PC-9 (cell line): ENCODE results near the gene INO80C. TPM values are rescaled to one million over a fixed set of nuclear protein-coding genes. Genes with fewer than 3 reads are reported as not detected.

Source experiments
- BruUV-seq: library from RNA; stranded (reverse); fragments of 400-500 nt; replicated peaks from 2 replicates; lab custom pipeline; 2021; lab: Mats Ljungman, UMichigan
- CTCF ChIA-PET: fragments of 300-600 bp; sonication (Branson Sonifier 250); formaldehyde crosslinking; loops from one replicate; lab custom pipeline; 2022; ENCODE audit warnings: antibody characterized with exemption; lab: Charles Lee
- POLR2A ChIA-PET: fragments of 300-600 bp; sonication (Branson Sonifier 250); formaldehyde crosslinking; loops from one replicate; lab custom pipeline; 2022; ENCODE audit warnings: antibody characterized with exemption; ENCODE audit not compliant: unreplicated experiment; lab: Charles Lee
- DNase-seq, 2 experiments: peaks; one replicate each; pipeline versions ENCODE4 v3.0.0 to v3.0.0-alpha.2; 2015 to 2022; ENCODE audit warnings: mixed read lengths in 1 of 2
- H2AFZ ChIP-seq: fragments of 200-600 bp; sonication (generic); 2 replicates; pipeline ENCODE4 v1.8.1; 2017; ENCODE audit warnings: antibody characterized with exemption
- H3F3A ChIP-seq: fragments of 200-600 bp; sonication (generic); 2 replicates; pipeline ENCODE4 v1.8.1; 2017; ENCODE audit warnings: antibody characterized with exemption, mild to moderate bottlenecking, low read depth; ENCODE audit not compliant: insufficient read depth
- H3K27ac ChIP-seq: fragments of 200-600 bp; sonication (generic); 2 replicates; pipeline ENCODE4 v1.6.1; 2016; ENCODE audit warnings: mixed run types
- H3K27me3 ChIP-seq: fragments of 200-600 bp; sonication (generic); 2 replicates; pipeline ENCODE4 v1.6.1; 2016; ENCODE audit warnings: low read depth, mixed run types; ENCODE audit not compliant: insufficient read depth
- H3K36me3 ChIP-seq: fragments of 200-600 bp; sonication (generic); 2 replicates; pipeline ENCODE4 v1.6.1; 2016; ENCODE audit warnings: low read depth, mixed run types
- H3K4me1 ChIP-seq: fragments of 200-600 bp; sonication (generic); replicated peaks from 2 replicates; pipeline ENCODE4 v1.6.1; 2016; ENCODE audit warnings: mixed run types; ENCODE audit not compliant: insufficient read depth
- H3K4me2 ChIP-seq: fragments of 200-600 bp; sonication (generic); 2 replicates; pipeline ENCODE4 v1.6.1; 2017; ENCODE audit warnings: mixed run types
- H3K4me3 ChIP-seq: fragments of 200-600 bp; sonication (generic); 2 replicates; pipeline ENCODE4 v1.6.1; 2016; ENCODE audit warnings: mixed run types
- H3K79me2 ChIP-seq: fragments of 200-600 bp; sonication (generic); 2 replicates; pipeline ENCODE4 v1.6.1; 2017; ENCODE audit warnings: low read depth, mixed run types
- H3K9me2 ChIP-seq: fragments of 200-600 bp; sonication (generic); 2 replicates; pipeline ENCODE4 v1.8.1; 2017; ENCODE audit warnings: mild to moderate bottlenecking; ENCODE audit not compliant: insufficient read depth
- H3K9me3 ChIP-seq: fragments of 200-600 bp; sonication (generic); 2 replicates; pipeline ENCODE4 v1.8.1; 2016; ENCODE audit warnings: low read depth; ENCODE audit not compliant: insufficient read depth
- H4K20me1 ChIP-seq: fragments of 200-600 bp; sonication (generic); 2 replicates; pipeline ENCODE4 v1.8.1; 2017; ENCODE audit not compliant: insufficient read depth
- EZH2 ChIP-seq: fragments of 200-600 bp; sonication (generic); IDR thresholded peaks from 2 replicates; pipeline ENCODE4 v1.8.0; 2017; ENCODE audit warnings: antibody characterized with exemption, low read depth
- intact Hi-C: fragments of 100-400 bp; cut with micrococcal nuclease; formaldehyde crosslinking; loops from one replicate; pipeline ENCODE4 v1.10.0; 2022; ENCODE audit not compliant: unreplicated experiment
- total RNA-seq: library from RNA; stranded (reverse); gene quantifications from 2 replicates; pipeline ENCODE4 v1.2.3, GENCODE V29; 2021
- TF ChIP-seq, protein P1 (sequence below): fragments of 200-600 bp; sonication (generic); conservative IDR thresholded peaks from 2 replicates; pipeline ENCODE4 v1.6.1; 2017; ENCODE audit warnings: mixed run types, antibody characterized with exemption, mild to moderate bottlenecking, moderate library complexity

Gene INO80C
- total RNA-seq, 1 experiment from 2014 or later, result 29.5 TPM

DNA sequence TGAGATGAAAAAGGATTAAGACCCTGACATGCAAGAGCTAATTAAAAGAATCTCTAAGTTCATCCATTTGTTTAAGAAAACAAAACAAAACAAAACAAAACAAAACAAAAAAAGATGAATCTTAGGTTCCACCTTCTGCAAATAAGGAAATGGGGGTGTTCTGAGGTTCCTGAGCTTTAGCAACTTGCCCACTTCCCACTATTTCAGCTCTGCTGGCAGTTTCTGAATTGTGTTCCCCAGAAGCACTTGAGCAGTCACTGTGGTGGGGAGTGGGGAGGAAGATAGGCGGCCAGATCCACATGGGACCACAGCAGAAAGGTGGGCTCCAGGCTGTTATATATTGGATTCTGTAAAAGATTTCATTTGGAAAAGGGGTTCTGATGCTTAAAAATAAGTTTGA lies 20.3 kb downstream of the INO80C start:
- no peak for DNase-seq
- H3F3A ChIP-seq, result peaks cover 36% of the 10 kb centered on the region
- no peaks in the 10 kb centered on the region for H3K27me3 ChIP-seq
- H3K4me3 ChIP-seq, result peak overlapping the region; percentile 49
- peak overlapping the region; percentile 70 for H3K4me2 ChIP-seq
- H3K9me2 ChIP-seq, result no peaks in the 10 kb centered on the region
- H3K36me3 ChIP-seq, result peaks cover 4% of the 10 kb centered on the region; the same call in 1 of the 2 replicates
- BruUV-seq, result TSS peak; percentile 43
- H2AFZ ChIP-seq, result no peak overlapping the region
- no peak for TF ChIP-seq EZH2
- TF ChIP-seq, protein P1, sequence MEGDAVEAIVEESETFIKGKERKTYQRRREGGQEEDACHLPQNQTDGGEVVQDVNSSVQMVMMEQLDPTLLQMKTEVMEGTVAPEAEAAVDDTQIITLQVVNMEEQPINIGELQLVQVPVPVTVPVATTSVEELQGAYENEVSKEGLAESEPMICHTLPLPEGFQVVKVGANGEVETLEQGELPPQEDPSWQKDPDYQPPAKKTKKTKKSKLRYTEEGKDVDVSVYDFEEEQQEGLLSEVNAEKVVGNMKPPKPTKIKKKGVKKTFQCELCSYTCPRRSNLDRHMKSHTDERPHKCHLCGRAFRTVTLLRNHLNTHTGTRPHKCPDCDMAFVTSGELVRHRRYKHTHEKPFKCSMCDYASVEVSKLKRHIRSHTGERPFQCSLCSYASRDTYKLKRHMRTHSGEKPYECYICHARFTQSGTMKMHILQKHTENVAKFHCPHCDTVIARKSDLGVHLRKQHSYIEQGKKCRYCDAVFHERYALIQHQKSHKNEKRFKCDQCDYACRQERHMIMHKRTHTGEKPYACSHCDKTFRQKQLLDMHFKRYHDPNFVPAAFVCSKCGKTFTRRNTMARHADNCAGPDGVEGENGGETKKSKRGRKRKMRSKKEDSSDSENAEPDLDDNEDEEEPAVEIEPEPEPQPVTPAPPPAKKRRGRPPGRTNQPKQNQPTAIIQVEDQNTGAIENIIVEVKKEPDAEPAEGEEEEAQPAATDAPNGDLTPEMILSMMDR, result no peak
- H3K9me3 ChIP-seq, result no peaks in the 10 kb centered on the region
- POLR2A ChIA-PET, result no interaction called here
- intact Hi-C loops, result loop anchor here (5.0 kb wide), 2 partner anchors 35 to 70 kb away; no protein-coding TSS in a partner anchor
- peak overlapping the region; percentile 97 for H3K27ac ChIP-seq
- H3K79me2 ChIP-seq, result peaks cover 27% of the 10 kb centered on the region
- H4K20me1 ChIP-seq, result no peaks in the 10 kb centered on the region
- CTCF ChIA-PET, result no interaction called here
- H3K4me1 ChIP-seq, result peaks cover 54% of the 10 kb centered on the region

DNA sequence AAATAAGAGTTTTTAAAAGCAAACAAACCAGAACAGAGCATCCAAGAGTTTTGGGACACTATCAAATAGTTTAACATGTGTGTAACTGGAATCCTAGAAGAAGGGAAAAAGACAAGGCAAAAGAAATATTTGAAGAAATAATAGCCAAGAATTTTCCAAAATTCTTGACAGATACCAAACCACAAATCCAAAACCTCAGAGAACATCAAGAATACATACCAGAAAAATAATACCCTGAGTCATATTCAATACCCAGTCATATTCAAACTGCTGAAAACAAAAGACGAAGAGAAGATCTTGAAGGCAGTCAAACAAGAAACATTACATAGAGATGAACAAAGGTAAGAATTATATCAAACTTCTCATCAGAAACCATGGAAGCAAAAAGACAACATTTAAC lies 22.9 kb downstream of the INO80C start:
- H3K79me2 ChIP-seq, result peaks cover 18% of the 10 kb centered on the region
- H3K36me3 ChIP-seq, result peaks cover 4% of the 10 kb centered on the region; the same call in 1 of the 2 replicates
- CTCF ChIA-PET, result no interaction called here
- intact Hi-C loops, result loop anchor here (5.0 kb wide), 2 partner anchors 37 to 68 kb away; no protein-coding TSS in a partner anchor
- H3K9me2 ChIP-seq, result no peaks in the 10 kb centered on the region
- H3F3A ChIP-seq, result peaks cover 24% of the 10 kb centered on the region
- no TSS peak for BruUV-seq
- H3K27ac ChIP-seq, result no peak overlapping the region
- H2AFZ ChIP-seq, result no peak overlapping the region
- no peak for DNase-seq
- POLR2A ChIA-PET, result no interaction called here
- peaks cover 39% of the 10 kb centered on the region for H3K4me1 ChIP-seq
- no peak overlapping the region for H3K4me3 ChIP-seq
- no peaks in the 10 kb centered on the region for H3K9me3 ChIP-seq
- TF ChIP-seq EZH2, result no peak
- TF ChIP-seq, protein P1, result no peak
- H3K4me2 ChIP-seq, result no peak overlapping the region
- no peaks in the 10 kb centered on the region for H3K27me3 ChIP-seq
- no peaks in the 10 kb centered on the region for H4K20me1 ChIP-seq

DNA sequence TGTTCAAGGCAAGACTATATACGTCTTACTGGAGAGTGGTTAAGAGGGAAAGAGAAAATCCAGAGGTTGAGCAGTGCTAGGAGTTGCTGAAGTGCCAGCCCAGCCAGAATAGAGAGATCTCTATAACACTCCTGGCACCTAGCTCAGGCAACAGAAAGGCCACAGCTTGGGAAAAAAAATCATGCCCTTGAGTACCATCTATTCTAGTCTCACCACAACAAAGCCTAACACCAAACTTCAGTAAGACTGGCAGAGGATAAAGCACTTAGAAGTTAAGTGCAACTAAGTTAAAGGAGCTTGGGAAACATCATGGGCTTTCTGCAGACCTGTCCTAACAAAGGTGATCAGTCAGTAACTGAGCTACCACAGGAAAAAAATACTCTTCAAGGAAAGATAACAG lies 24.2 kb downstream of the INO80C start:
- Histone ChIP-seq H3K9me3 (no peaks in the 10 kb centered on the region), H3F3A (peaks cover 12% of the 10 kb centered on the region; the same call in 1 of the 2 replicates), H4K20me1 (no peaks in the 10 kb centered on the region), H3K4me2 (no peak overlapping the region), H3K79me2 (peaks cover 18% of the 10 kb centered on the region), H3K27me3 (no peaks in the 10 kb centered on the region), H3K36me3 (peaks cover 4% of the 10 kb centered on the region; the same call in 1 of the 2 replicates), H3K4me3 (no peak overlapping the region), H3K4me1 (peaks cover 26% of the 10 kb centered on the region), H2AFZ (no peak overlapping the region), H3K27ac (no peak overlapping the region), H3K9me2 (no peaks in the 10 kb centered on the region)
- intact Hi-C loops, result no loop called here
- ChIA-PET CTCF (no interaction called here), POLR2A (no interaction called here)
- DNase-seq, result no peak
- BruUV-seq, result no TSS peak
- no peak for TF ChIP-seq EZH2
- TF ChIP-seq, protein P1, result no peak
